A549 (cell line): ENCODE data around the gene TGM4. TPM values are rescaled to one million over a fixed set of nuclear protein-coding genes. Genes with fewer than 3 reads are reported as not detected.

ENCODE experiments used
- ATAC-seq, 2 experiments: fragments of 200-7000 bp in 1 of 2; fragments of >200 bp in 1 of 2; cut with Nextera tagmentation in 1 of 2; cut with Tn5 transposase in 1 of 2; 3 replicates each; pipeline versions ENCODE4 v1.8.0 to v1.9.1; 2018 to 2020; ENCODE audit warnings: mild to moderate bottlenecking in 1 of 2, moderate library complexity in 1 of 2
- CTCF ChIA-PET: fragments of 300-600 bp; sonication (Branson Sonifier 250); formaldehyde crosslinking; extraction: SDS; loops from one replicate; lab custom pipeline; 2021; ENCODE audit warnings: antibody characterized with exemption, inconsistent platforms; lab: Yijun Ruan, JAX
- POLR2A ChIA-PET: fragments of 350-600 bp; formaldehyde crosslinking; extraction: SDS; loops from one replicate; lab custom pipeline; 2021; ENCODE audit warnings: antibody characterized with exemption, inconsistent platforms; lab: Yijun Ruan, JAX
- DNase-seq, 2 experiments: peaks; one replicate each; pipeline versions ENCODE4 v3.0.0 to v3.0.0-alpha.2; 2011 to 2016; ENCODE audit warnings: low read depth in 1 of 2, low spot score in 1 of 2
- FAIRE-seq: peaks from 2 replicates; lab custom pipeline; 2011; peaks lifted over from hg19 to GRCh38; lab: Jason Lieb, UNC
- H3K27ac ChIP-seq, 2 experiments: fragments of >200 bp; sonication (Bioruptor Twin); formaldehyde crosslinking; 3 replicates each; pipeline ENCODE4 v1.5.1; 2016 to 2017
- H3K4me1 ChIP-seq: fragments of >200 bp; sonication (Bioruptor Twin); formaldehyde crosslinking; 3 replicates; pipeline ENCODE4 v1.6.1; 2016
- H3K4me2 ChIP-seq: fragments of >200 bp; sonication (Bioruptor Twin); formaldehyde crosslinking; 3 replicates; pipeline ENCODE4 v1.6.1; 2016
- H3K4me3 ChIP-seq: fragments of >200 bp; sonication (Bioruptor Twin); formaldehyde crosslinking; 3 replicates; pipeline ENCODE4 v1.5.1; 2016
- H3K9me3 ChIP-seq: fragments of >200 bp; sonication (Bioruptor Twin); formaldehyde crosslinking; 3 replicates; pipeline ENCODE4 v1.6.1; 2016
- CBX2 ChIP-seq: fragments of 200-600 bp; sonication (generic); IDR thresholded peaks from 2 replicates; pipeline ENCODE4 v1.6.1; 2016; ENCODE audit warnings: low read depth, mild to moderate bottlenecking, borderline replicate concordance
- CEBPB ChIP-seq, 2 experiments: fragments of >200 bp in 1 of 2; sonication (Bioruptor Twin) in 1 of 2; formaldehyde crosslinking in 1 of 2; IDR thresholded peaks; 2 replicates each; pipeline ENCODE4 v1.6.1; 2012 to 2016
- E2F6 ChIP-seq: IDR thresholded peaks from 2 replicates; pipeline ENCODE4 v1.6.1; 2012; ENCODE audit warnings: low read depth, borderline replicate concordance
- ELK1 ChIP-seq: fragments of 150-350 bp; IDR thresholded peaks from 2 replicates; pipeline ENCODE4 v1.6.1; 2014; ENCODE audit warnings: low read depth, mild to moderate bottlenecking, low read length
- FOXS1 ChIP-seq: fragments of 250-450 bp; sonication (Bioruptor Pico); IDR thresholded peaks from 2 replicates; pipeline ENCODE4 v1.5.0; 2020; ENCODE audit warnings: mild to moderate bottlenecking, moderate library complexity
- HDAC2 ChIP-seq: fragments of 200-600 bp; sonication (generic); IDR thresholded peaks from 2 replicates; pipeline ENCODE4 v1.6.1; 2016
- HES2 ChIP-seq: fragments of >200 bp; sonication (Bioruptor Twin); formaldehyde crosslinking; IDR thresholded peaks from 2 replicates; pipeline ENCODE4 v1.6.1; 2016
- HOXA7 ChIP-seq: fragments of 250-450 bp; sonication (Bioruptor Pico); IDR thresholded peaks from 2 replicates; pipeline ENCODE4 v1.5.0; 2020; ENCODE audit warnings: mild to moderate bottlenecking, moderate library complexity
- HOXB5 ChIP-seq: fragments of 250-450 bp; sonication (Bioruptor Pico); IDR thresholded peaks from 2 replicates; pipeline ENCODE4 v1.5.0; 2020; ENCODE audit warnings: mild to moderate bottlenecking, moderate library complexity
- MAX ChIP-seq: IDR thresholded peaks from 2 replicates; pipeline ENCODE4 v1.6.1; 2012
- NFE2L2 ChIP-seq: fragments of 150-350 bp; conservative IDR thresholded peaks from 2 replicates; pipeline ENCODE4 v1.6.1; 2014; ENCODE audit warnings: low read length
- PHF8 ChIP-seq: fragments of 200-600 bp; sonication (generic); IDR thresholded peaks from 2 replicates; pipeline ENCODE4 v1.6.1; 2016; ENCODE audit warnings: low read depth, mild to moderate bottlenecking, antibody characterized with exemption, moderate library complexity, borderline replicate concordance
- POLR2A ChIP-seq: IDR thresholded peaks from 2 replicates; pipeline ENCODE4 v1.6.1; 2012; ENCODE audit warnings: mild to moderate bottlenecking, low read length
- RARB ChIP-seq: fragments of 250-450 bp; sonication (Bioruptor Pico); IDR thresholded peaks from 2 replicates; pipeline ENCODE4 v1.8.0; 2021; ENCODE audit warnings: mild to moderate bottlenecking, moderate library complexity
- RCOR1 ChIP-seq: fragments of 150-350 bp; IDR thresholded peaks from 2 replicates; pipeline ENCODE4 v1.6.1; 2014; ENCODE audit warnings: antibody characterized with exemption, low read length, low read depth
- RFX5 ChIP-seq: fragments of 450-650 bp; IDR thresholded peaks from 2 replicates; pipeline ENCODE4 v1.7.1; 2014; ENCODE audit warnings: antibody characterized with exemption, mild to moderate bottlenecking, moderate library complexity
- SMC3 ChIP-seq: fragments of >200 bp; sonication (Bioruptor Twin); formaldehyde crosslinking; IDR thresholded peaks from 3 replicates; pipeline ENCODE4 v1.6.1; 2018; ENCODE audit warnings: inconsistent platforms
- SREBF2 ChIP-seq: fragments of 450-650 bp; IDR thresholded peaks from 2 replicates; pipeline ENCODE4 v1.6.1; 2014; ENCODE audit warnings: mild to moderate bottlenecking, moderate library complexity
- ZC3H11A ChIP-seq: fragments of 450-650 bp; IDR thresholded peaks from 2 replicates; pipeline ENCODE4 v1.6.1; 2014; ENCODE audit warnings: antibody characterized with exemption, mild to moderate bottlenecking
- ZSCAN20 ChIP-seq: fragments of 250-450 bp; sonication (Bioruptor Pico); IDR thresholded peaks from 2 replicates; pipeline ENCODE4 v1.8.0; 2022; ENCODE audit warnings: mild to moderate bottlenecking, moderate library complexity
- WGBS: methylation state at CpG from one replicate; pipeline ENCODE4 v1.1.6; 2017; ENCODE audit errors: missing lambda C conversion rate; 5-methylcytosine and 5-hydroxymethylcytosine counted together
- polyA plus RNA-seq, 4 experiments: library from polyadenylated mRNA; depleted of rRNA in 3 of 4; stranded (reverse); fragments of >200 nt; fragmentation: RNase III in 1 of 4; extraction: RNeasy Plus Mini Kit Qiagen cat#74134 plus additional on column Dnase treatment in 1 of 4; gene quantifications; 2 replicates in 3 of 4; 3 replicates in 1 of 4; pipeline ENCODE4 v1.2.3, GENCODE V29; 2011 to 2017
- TF ChIP-seq, protein P1 (sequence below): fragments of 250-450 bp; sonication (Bioruptor Pico); IDR thresholded peaks from 2 replicates; pipeline ENCODE4 v1.5.0; 2020; ENCODE audit warnings: low read depth, mild to moderate bottlenecking, moderate library complexity
- TF ChIP-seq, protein P2 (sequence below): fragments of >200 bp; sonication (Bioruptor Twin); formaldehyde crosslinking; IDR thresholded peaks from 3 replicates; pipeline ENCODE4 v1.5.1; 2016
- TF ChIP-seq, protein P3 (sequence below): fragments of 450-650 bp; IDR thresholded peaks from 2 replicates; pipeline ENCODE4 v1.6.1; 2014; ENCODE audit warnings: antibody characterized with exemption

The TGM4 gene
- polyA plus RNA-seq, 2 of the 4 experiments (the other 2 are of a cell fraction) = 0.01 TPM; not detected in 1

GRCh38 chr3:44960387-44961026 is 86.1 kb downstream of the TGM4 start:
- FAIRE-seq (no peak), DNase-seq (no peak), ATAC-seq (no peak)
- Histone ChIP-seq H3K4me2 (no peak overlapping the region), H3K4me3 (no peak overlapping the region), H3K4me1 (no peaks in the 10 kb centered on the region), H3K9me3 (no peaks in the 10 kb centered on the region), H3K27ac (no peak overlapping the region)
- ChIA-PET CTCF (no interaction called here), POLR2A (no interaction called here)
- TF ChIP-seq RFX5 (no peak), RARB (CRISPR knock-in tag) (no peak), CBX2 (no peak), E2F6 (no peak), CEBPB (IDR thresholded peaks at IDR 0.05) (no peak)
- WGBS = 93% methylated on average over 3 of the region's 3 CpGs

DNA sequence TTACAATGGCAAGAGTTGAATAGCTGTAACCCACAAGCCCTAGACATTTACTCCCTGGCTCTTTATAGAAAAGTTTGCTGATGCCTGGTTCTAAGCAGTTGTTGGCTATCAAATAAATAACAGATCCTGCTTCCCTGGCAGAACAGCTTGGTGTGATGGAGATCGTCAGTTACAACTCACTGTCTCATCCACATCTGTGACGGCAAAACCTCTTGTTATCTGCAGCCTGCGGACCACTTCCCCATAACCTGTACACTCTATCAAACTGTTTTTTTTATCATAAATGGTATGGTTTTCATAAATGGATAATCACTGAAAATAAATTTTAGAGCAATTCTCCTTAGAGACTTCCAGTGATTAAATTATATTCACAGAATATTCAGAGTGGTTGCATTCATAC is 87.5 kb downstream of the TGM4 start:
- TF ChIP-seq RARB (CRISPR knock-in tag) = no peak
- TF ChIP-seq ZSCAN20 (CRISPR knock-in tag) = no peak
- TF ChIP-seq ZC3H11A = no peak
- no peak for TF ChIP-seq POLR2A
- TF ChIP-seq HOXA7 (CRISPR knock-in tag) = no peak
- no peak for TF ChIP-seq E2F6
- TF ChIP-seq ELK1 = no peak
- no peak for TF ChIP-seq HES2
- TF ChIP-seq PHF8 = no peak
- no peak for TF ChIP-seq HDAC2
- no peak for TF ChIP-seq NFE2L2
- TF ChIP-seq, protein P1, sequence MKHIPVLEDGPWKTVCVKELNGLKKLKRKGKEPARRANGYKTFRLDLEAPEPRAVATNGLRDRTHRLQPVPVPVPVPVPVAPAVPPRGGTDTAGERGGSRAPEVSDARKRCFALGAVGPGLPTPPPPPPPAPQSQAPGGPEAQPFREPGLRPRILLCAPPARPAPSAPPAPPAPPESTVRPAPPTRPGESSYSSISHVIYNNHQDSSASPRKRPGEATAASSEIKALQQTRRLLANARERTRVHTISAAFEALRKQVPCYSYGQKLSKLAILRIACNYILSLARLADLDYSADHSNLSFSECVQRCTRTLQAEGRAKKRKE (CRISPR knock-in tag) = no peak
- TF ChIP-seq FOXS1 (CRISPR knock-in tag) = no peak
- TF ChIP-seq, protein P2, sequence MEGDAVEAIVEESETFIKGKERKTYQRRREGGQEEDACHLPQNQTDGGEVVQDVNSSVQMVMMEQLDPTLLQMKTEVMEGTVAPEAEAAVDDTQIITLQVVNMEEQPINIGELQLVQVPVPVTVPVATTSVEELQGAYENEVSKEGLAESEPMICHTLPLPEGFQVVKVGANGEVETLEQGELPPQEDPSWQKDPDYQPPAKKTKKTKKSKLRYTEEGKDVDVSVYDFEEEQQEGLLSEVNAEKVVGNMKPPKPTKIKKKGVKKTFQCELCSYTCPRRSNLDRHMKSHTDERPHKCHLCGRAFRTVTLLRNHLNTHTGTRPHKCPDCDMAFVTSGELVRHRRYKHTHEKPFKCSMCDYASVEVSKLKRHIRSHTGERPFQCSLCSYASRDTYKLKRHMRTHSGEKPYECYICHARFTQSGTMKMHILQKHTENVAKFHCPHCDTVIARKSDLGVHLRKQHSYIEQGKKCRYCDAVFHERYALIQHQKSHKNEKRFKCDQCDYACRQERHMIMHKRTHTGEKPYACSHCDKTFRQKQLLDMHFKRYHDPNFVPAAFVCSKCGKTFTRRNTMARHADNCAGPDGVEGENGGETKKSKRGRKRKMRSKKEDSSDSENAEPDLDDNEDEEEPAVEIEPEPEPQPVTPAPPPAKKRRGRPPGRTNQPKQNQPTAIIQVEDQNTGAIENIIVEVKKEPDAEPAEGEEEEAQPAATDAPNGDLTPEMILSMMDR = no peak
- TF ChIP-seq SMC3 = no peak
- no peak for TF ChIP-seq RCOR1
- TF ChIP-seq MAX = no peak
- no peak for TF ChIP-seq HOXB5
- TF ChIP-seq, protein P3, sequence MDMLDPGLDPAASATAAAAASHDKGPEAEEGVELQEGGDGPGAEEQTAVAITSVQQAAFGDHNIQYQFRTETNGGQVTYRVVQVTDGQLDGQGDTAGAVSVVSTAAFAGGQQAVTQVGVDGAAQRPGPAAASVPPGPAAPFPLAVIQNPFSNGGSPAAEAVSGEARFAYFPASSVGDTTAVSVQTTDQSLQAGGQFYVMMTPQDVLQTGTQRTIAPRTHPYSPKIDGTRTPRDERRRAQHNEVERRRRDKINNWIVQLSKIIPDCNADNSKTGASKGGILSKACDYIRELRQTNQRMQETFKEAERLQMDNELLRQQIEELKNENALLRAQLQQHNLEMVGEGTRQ = no peak
- TF ChIP-seq SREBF2 = no peak
- ATAC-seq (no peak), DNase-seq (no peak), FAIRE-seq (no peak)
- no peak overlapping the region for H3K4me2 ChIP-seq
- ChIA-PET CTCF (no interaction called here), POLR2A (no interaction called here)
- H3K9me3 ChIP-seq = no peaks in the 10 kb centered on the region
- H3K27ac ChIP-seq = no peak overlapping the region
- WGBS = 93% methylated on average over 3 of the region's 3 CpGs
- no peak overlapping the region for H3K4me3 ChIP-seq
- H3K4me1 ChIP-seq = peaks cover 4% of the 10 kb centered on the region; the same call in 1 of the 3 replicates
